ACC112 (cell line): ENCODE measurements around the gene ACTG1.
A peak's percentile ranks its signal among the peaks of the same experiment; 100 is the strongest.

Source experiments
- H2AFZ ChIP-seq: fragments of 200-600 bp; sonication (generic); one replicate; pipeline ENCODE4 v1.6.0; 2017; ENCODE audit warnings: antibody characterized with exemption, low read length; ENCODE audit not compliant: unreplicated experiment
- H3K27ac ChIP-seq: fragments of 200-600 bp; sonication (generic); 2 replicates; pipeline ENCODE4 v1.5.1; 2014; ENCODE audit warnings: low read depth, mild to moderate bottlenecking, antibody characterized with exemption, low read length, moderate library complexity
- H3K27me3 ChIP-seq: fragments of 200-600 bp; sonication (generic); 2 replicates; pipeline ENCODE4 v1.6.1; 2014; ENCODE audit warnings: mild to moderate bottlenecking, antibody characterized with exemption, low read length, moderate library complexity, mixed read lengths; ENCODE audit not compliant: insufficient read depth
- H3K36me3 ChIP-seq: fragments of 200-600 bp; sonication (generic); 2 replicates; pipeline ENCODE4 v1.6.1; 2016; ENCODE audit warnings: mild to moderate bottlenecking, antibody characterized with exemption, low read length, moderate library complexity, mixed read lengths; ENCODE audit not compliant: insufficient read depth
- H3K4me1 ChIP-seq: fragments of 200-600 bp; sonication (generic); one replicate; pipeline ENCODE4 v1.6.1; 2016; ENCODE audit warnings: low read length, mixed read lengths; ENCODE audit not compliant: insufficient read depth, unreplicated experiment, control insufficient read depth
- H3K4me3 ChIP-seq: fragments of 200-600 bp; sonication (generic); 2 replicates; pipeline ENCODE4 v1.5.1; 2014; ENCODE audit warnings: mild to moderate bottlenecking, low read depth, low read length
- H3K79me2 ChIP-seq: fragments of 200-600 bp; sonication (generic); one replicate; pipeline ENCODE4 v1.6.0; 2016; ENCODE audit warnings: low read length; ENCODE audit not compliant: control insufficient read depth, unreplicated experiment, insufficient read depth

Gene ACTG1

GRCh38 chr17:81552244-81553017 is 39.8 kb upstream of the ACTG1 start, which contains the start of gene FAAP100:
Gene FAAP100 (minus strand): TSS chr17:81552353. CDS start chr17:81552330, 23 bp downstream.
- Histone ChIP-seq H2AFZ (peak within 1 kb of the TSS; percentile 66), H3K4me3 (peak within 1 kb of the TSS; percentile 81), H3K4me1 (peaks cover 26% of the 10 kb centered on the region), H3K27me3 (no peaks in the 10 kb centered on the region), H3K27ac (peak within 1 kb of the TSS; percentile 77), H3K79me2 (peaks cover 29% of the 10 kb centered on the region), H3K36me3 (peaks cover 5% of the 10 kb centered on the region; the same call in 1 of the 2 replicates)

GRCh38 chr17:81551458-81552243 is 39.1 kb upstream of the ACTG1 start:
- Histone ChIP-seq H3K27me3 (no peaks in the 10 kb centered on the region), H3K36me3 (peaks cover 3% of the 10 kb centered on the region; the same call in 1 of the 2 replicates), H3K4me3 (peak overlapping the region; percentile 81), H3K4me1 (peaks cover 23% of the 10 kb centered on the region), H3K79me2 (peaks cover 29% of the 10 kb centered on the region), H2AFZ (peak overlapping the region; percentile 66), H3K27ac (0 out of 2 replicates have a peak overlapping the region, but pooled peaks have one; percentile 16)

GRCh38 chr17:81550830-81551457 is 38.3 kb upstream of the ACTG1 start:
- Histone ChIP-seq H3K27me3 (no peaks in the 10 kb centered on the region), H3K4me1 (peaks cover 16% of the 10 kb centered on the region), H2AFZ (no peak overlapping the region), H3K36me3 (no peaks in the 10 kb centered on the region; the same call in 1 of the 2 replicates), H3K27ac (no peak overlapping the region), H3K4me3 (peak overlapping the region; percentile 81), H3K79me2 (peaks cover 29% of the 10 kb centered on the region)

- H3K27ac ChIP-seq, result no peak overlapping the region
- no peaks in the 10 kb centered on the region; the same call in 1 of the 2 replicates for H3K36me3 ChIP-seq
- no peaks in the 10 kb centered on the region for H3K27me3 ChIP-seq
- peaks cover 12% of the 10 kb centered on the region for H3K4me1 ChIP-seq
- H3K79me2 ChIP-seq, result peaks cover 29% of the 10 kb centered on the region
- H2AFZ ChIP-seq, result no peak overlapping the region
- no peak overlapping the region for H3K4me3 ChIP-seq
These were observed 37.7 kb upstream of the ACTG1 start for GRCh38 chr17:81550285-81550684.

GRCh38 chr17:81549826-81550225 is 37.2 kb upstream of the ACTG1 start:
- Histone ChIP-seq H3K27me3 (no peaks in the 10 kb centered on the region), H3K4me3 (no peak overlapping the region), H3K4me1 (peaks cover 12% of the 10 kb centered on the region), H2AFZ (no peak overlapping the region), H3K79me2 (peaks cover 29% of the 10 kb centered on the region), H3K27ac (no peak overlapping the region), H3K36me3 (no peaks in the 10 kb centered on the region; the same call in 1 of the 2 replicates)

- Histone ChIP-seq H3K36me3 (no peaks in the 10 kb centered on the region; the same call in 1 of the 2 replicates), H3K27me3 (no peaks in the 10 kb centered on the region), H3K4me1 (peaks cover 11% of the 10 kb centered on the region), H3K79me2 (peaks cover 29% of the 10 kb centered on the region), H2AFZ (no peak overlapping the region), H3K27ac (no peak overlapping the region), H3K4me3 (no peak overlapping the region)
These were observed 36.5 kb upstream of the ACTG1 start for GRCh38 chr17:81549031-81549557.

- Histone ChIP-seq H3K27me3 (no peaks in the 10 kb centered on the region), H2AFZ (no peak overlapping the region), H3K4me1 (peaks cover 6% of the 10 kb centered on the region), H3K79me2 (peaks cover 29% of the 10 kb centered on the region), H3K27ac (no peak overlapping the region), H3K4me3 (no peak overlapping the region), H3K36me3 (no peaks in the 10 kb centered on the region; the same call in 1 of the 2 replicates)
These were observed 35.0 kb upstream of the ACTG1 start for GRCh38 chr17:81547614-81547982.

GRCh38 chr17:81546906-81547613 is 34.5 kb upstream of the ACTG1 start:
- no peak overlapping the region for H3K27ac ChIP-seq
- no peaks in the 10 kb centered on the region for H3K27me3 ChIP-seq
- H3K4me1 ChIP-seq, result peaks cover 6% of the 10 kb centered on the region
- no peaks in the 10 kb centered on the region; the same call in 1 of the 2 replicates for H3K36me3 ChIP-seq
- H3K79me2 ChIP-seq, result peaks cover 28% of the 10 kb centered on the region
- H3K4me3 ChIP-seq, result no peak overlapping the region
- no peak overlapping the region for H2AFZ ChIP-seq

- Histone ChIP-seq H2AFZ (no peak overlapping the region), H3K4me3 (no peak overlapping the region), H3K36me3 (no peaks in the 10 kb centered on the region; the same call in 1 of the 2 replicates), H3K27me3 (no peaks in the 10 kb centered on the region), H3K4me1 (no peaks in the 10 kb centered on the region), H3K79me2 (peaks cover 12% of the 10 kb centered on the region), H3K27ac (no peak overlapping the region)
These were observed 32.8 kb upstream of the ACTG1 start for GRCh38 chr17:81545160-81545949.
